GM18907 (cell line): ENCODE measurements around the gene CA5A.
"Not testable (repeated sequence)": the region's sequence is repeated elsewhere in the genome, so short reads cannot be mapped to it uniquely, and the experiment has no call there.

ENCODE experiments used
- ATAC-seq: cut with Tn5 transposase; IDR thresholded peaks from one replicate; pipeline ENCODE4 v1.9.1; 2021; ENCODE audit warnings: mild to moderate bottlenecking, moderate library complexity; ENCODE audit not compliant: unreplicated experiment

CA5A gene

GRCh38 chr16:87936375-87937230 is at the start of gene CA5A:
Gene CA5A (minus strand): TSS chr16:87936529. CDS start chr16:87936450, 79 bp downstream.
- ATAC-seq: no peak

- ATAC-seq: not testable (repeated sequence)
These were observed 49.2 kb upstream of the CA5A start for GRCh38 chr16:87985493-87985892.

GRCh38 chr16:87984632-87985267 is 48.4 kb upstream of the CA5A start:
- no peak for ATAC-seq

- ATAC-seq: not testable (repeated sequence)
These were observed 47.9 kb upstream of the CA5A start for GRCh38 chr16:87984180-87984579.

- not testable (repeated sequence) for ATAC-seq
These were observed 47.4 kb upstream of the CA5A start for GRCh38 chr16:87983737-87984097.

- not testable (repeated sequence) for ATAC-seq
These were observed 46.9 kb upstream of the CA5A start for GRCh38 chr16:87983072-87983736.

- no peak for ATAC-seq
These were observed 46.3 kb upstream of the CA5A start for GRCh38 chr16:87982581-87983041.

- not testable (repeated sequence) for ATAC-seq
These were observed 45.0 kb upstream of the CA5A start for GRCh38 chr16:87981376-87981775.

GRCh38 chr16:87979911-87980630 is 43.7 kb upstream of the CA5A start:
- not testable (repeated sequence) for ATAC-seq

GRCh38 chr16:87979352-87979751 is 43.0 kb upstream of the CA5A start:
- no peak for ATAC-seq

GRCh38 chr16:87978127-87978526 is 41.8 kb upstream of the CA5A start:
- ATAC-seq: no peak

GRCh38 chr16:87976665-87977064 is 40.3 kb upstream of the CA5A start:
- ATAC-seq: no peak

GRCh38 chr16:87974178-87974577 is 37.8 kb upstream of the CA5A start:
- no peak for ATAC-seq

GRCh38 chr16:87973717-87974116 is 37.4 kb upstream of the CA5A start:
- no peak for ATAC-seq

- no peak for ATAC-seq
These were observed 35.6 kb upstream of the CA5A start for GRCh38 chr16:87971933-87972332.

GRCh38 chr16:87970186-87970585 is 33.9 kb upstream of the CA5A start:
- no peak for ATAC-seq

GRCh38 chr16:87968541-87968940 is 32.2 kb upstream of the CA5A start:
- ATAC-seq: no peak

- ATAC-seq: no peak
These were observed 30.4 kb upstream of the CA5A start for GRCh38 chr16:87966685-87967185.

- ATAC-seq: no peak
These were observed 29.8 kb upstream of the CA5A start for GRCh38 chr16:87966064-87966645.

- no peak for ATAC-seq
These were observed 29.1 kb upstream of the CA5A start for GRCh38 chr16:87965417-87965816.
